H1 (cell line): ENCODE results near the gene ZNF763. TPM values are rescaled to one million over a fixed set of nuclear protein-coding genes. Genes with fewer than 3 reads are reported as not detected.

Source experiments
- CTCF ChIA-PET: fragments of 300-600 bp; sonication (Branson Sonifier 250); formaldehyde crosslinking; loops from one replicate; lab custom pipeline; 2021; ENCODE audit not compliant: partially characterized antibody; lab: Charles Lee
- POLR2A ChIA-PET: fragments of 300-600 bp; sonication (Branson Sonifier 250); formaldehyde crosslinking; loops from one replicate; lab custom pipeline; 2021; ENCODE audit warnings: inconsistent platforms; ENCODE audit not compliant: partially characterized antibody; lab: Charles Lee
- DNase-seq, 2 experiments: peaks; one replicate each; pipeline versions ENCODE4 v3.0.0 to v3.0.0-alpha.2; 2010 to 2022; ENCODE audit warnings: low spot score in 2 of 2, low read depth in 1 of 2, mixed read lengths in 1 of 2
- FAIRE-seq: peaks from 2 replicates; lab custom pipeline; 2011; peaks lifted over from hg19 to GRCh38; lab: Jason Lieb, UNC
- H2AFZ ChIP-seq: 2 replicates; pipeline ENCODE4 v1.8.1; 2012; ENCODE audit warnings: low read length, inconsistent platforms
- H2AK5ac ChIP-seq: 2 replicates; pipeline ENCODE4 v1.6.1; 2013; ENCODE audit warnings: low read depth, low read length
- H2BK120ac ChIP-seq: replicated peaks from 2 replicates; pipeline ENCODE3; 2013; ENCODE audit warnings: low read depth, low read length, inconsistent platforms
- H2BK12ac ChIP-seq: 2 replicates; pipeline ENCODE4 v1.6.1; 2013; ENCODE audit warnings: low read depth, low read length
- H2BK15ac ChIP-seq: 2 replicates; pipeline ENCODE4 v1.6.1; 2013; ENCODE audit warnings: low read length
- H2BK20ac ChIP-seq: 2 replicates; pipeline ENCODE4 v1.6.1; 2013; ENCODE audit warnings: low read length
- H2BK5ac ChIP-seq: 2 replicates; pipeline ENCODE4 v1.6.1; 2013; ENCODE audit warnings: low read depth, low read length
- H3K14ac ChIP-seq: 2 replicates; pipeline ENCODE4 v1.6.1; 2013; ENCODE audit warnings: inconsistent platforms; ENCODE audit not compliant: insufficient read length
- H3K18ac ChIP-seq: 2 replicates; pipeline ENCODE4 v1.6.1; 2013; ENCODE audit warnings: low read length; ENCODE audit errors: extremely low read depth
- H3K23ac ChIP-seq: 2 replicates; pipeline ENCODE4 v1.6.1; 2013; ENCODE audit warnings: inconsistent platforms; ENCODE audit not compliant: insufficient read length
- H3K23me2 ChIP-seq: 2 replicates; pipeline ENCODE4 v1.6.1; 2013; ENCODE audit warnings: low read depth, low read length
- H3K27ac ChIP-seq: 2 replicates; pipeline ENCODE4 v1.6.1; 2011; ENCODE audit warnings: low read depth, low read length, inconsistent platforms
- H3K27me3 ChIP-seq, 4 experiments: replicated peaks in 1 of 4; 1 replicate in 1 of 4; 2 replicates in 3 of 4; pipeline versions ENCODE4 v1.6.1 to v1.8.1; 2011 to 2013; ENCODE audit warnings: low read length in 3 of 4, mild to moderate bottlenecking in 3 of 4, inconsistent platforms in 2 of 4, mixed read lengths in 2 of 4, moderate library complexity in 1 of 4; ENCODE audit not compliant: control insufficient read depth in 3 of 4, insufficient read depth in 3 of 4; ENCODE audit errors: extremely low read depth in 1 of 4
- H3K36me3 ChIP-seq, 4 experiments: 2 replicates each; pipeline versions ENCODE4 v1.6.1 to v1.8.1; 2011 to 2013; ENCODE audit warnings: mild to moderate bottlenecking in 4 of 4, low read length in 3 of 4, moderate library complexity in 2 of 4, control low read depth in 1 of 4, inconsistent platforms in 1 of 4; ENCODE audit not compliant: insufficient read depth in 4 of 4, control insufficient read depth in 2 of 4
- H3K4ac ChIP-seq: replicated peaks from 2 replicates; pipeline ENCODE3; 2013; ENCODE audit warnings: low read length, low read depth, mixed read lengths, inconsistent platforms; ENCODE audit not compliant: insufficient read length
- H3K4me1 ChIP-seq, 4 experiments: replicated peaks in 1 of 4; 1 replicate in 1 of 4; 2 replicates in 3 of 4; pipeline versions ENCODE4 v1.6.1 to v1.8.1; 2011 to 2013; ENCODE audit warnings: low read length in 3 of 4, inconsistent platforms in 2 of 4, mixed read lengths in 1 of 4; ENCODE audit not compliant: insufficient read depth in 4 of 4, control insufficient read depth in 3 of 4
- H3K4me2 ChIP-seq, 2 experiments: 2 replicates each; pipeline versions ENCODE4 v1.6.1 to v1.8.1; 2011 to 2013; ENCODE audit warnings: low read depth in 2 of 2, low read length in 2 of 2, control low read depth in 1 of 2, inconsistent platforms in 1 of 2, mild to moderate bottlenecking in 1 of 2; ENCODE audit not compliant: insufficient read depth in 1 of 2
- H3K4me3 ChIP-seq, 4 experiments: fragments of 200-600, 300-600 bp in 1 of 4; sonication (generic), shearing (Covaris generic), sonication (Bioruptor Twin) in 1 of 4; 2 replicates each; pipeline versions ENCODE4 v1.5.1 to v1.8.1; 2011 to 2016; ENCODE audit warnings: low read length in 4 of 4, low read depth in 3 of 4, control low read depth in 2 of 4, inconsistent platforms in 2 of 4, mild to moderate bottlenecking in 2 of 4, mixed read lengths in 1 of 4, moderate library complexity in 1 of 4; ENCODE audit not compliant: insufficient read depth in 2 of 4; ENCODE audit errors: extremely low read depth in 1 of 4
- H3K56ac ChIP-seq: replicated peaks from 2 replicates; pipeline ENCODE3; 2013; ENCODE audit warnings: low read depth, mild to moderate bottlenecking, mixed read lengths, low read length, inconsistent platforms; ENCODE audit not compliant: insufficient read length
- H3K79me1 ChIP-seq: 2 replicates; pipeline ENCODE4 v1.6.1; 2013; ENCODE audit warnings: low read depth, low read length, control low read depth
- H3K79me2 ChIP-seq, 2 experiments: 2 replicates each; pipeline versions ENCODE4 v1.6.1 to v1.8.1; 2012 to 2013; ENCODE audit warnings: low read length in 2 of 2, mild to moderate bottlenecking in 2 of 2, inconsistent platforms in 1 of 2; ENCODE audit not compliant: insufficient read depth in 2 of 2, control insufficient read depth in 1 of 2
- H3K9ac ChIP-seq, 4 experiments: replicated peaks in 1 of 4; 1 replicate in 1 of 4; 2 replicates in 3 of 4; pipeline versions ENCODE4 v1.6.1 to v1.8.1; 2011 to 2013; ENCODE audit warnings: low read depth in 3 of 4, low read length in 3 of 4, control low read depth in 2 of 4, mild to moderate bottlenecking in 2 of 4, moderate library complexity in 2 of 4, inconsistent platforms in 1 of 4; ENCODE audit errors: extremely low read depth in 1 of 4
- H3K9me3 ChIP-seq, 2 experiments: 2 replicates each; pipeline versions ENCODE4 v1.6.1 to v1.8.1; 2012 to 2013; ENCODE audit warnings: mild to moderate bottlenecking in 2 of 2, moderate library complexity in 2 of 2, control low read depth in 1 of 2, inconsistent platforms in 1 of 2, low read depth in 1 of 2, low read length in 1 of 2, mixed read lengths in 1 of 2; ENCODE audit not compliant: insufficient read depth in 2 of 2
- H4K20me1 ChIP-seq, 2 experiments: replicated peaks in 1 of 2; 2 replicates each; pipeline versions ENCODE3 to v1.8.1; 2011 to 2013; ENCODE audit warnings: inconsistent platforms in 2 of 2, low read length in 2 of 2, mild to moderate bottlenecking in 1 of 2; ENCODE audit not compliant: insufficient read depth in 2 of 2, control insufficient read depth in 1 of 2
- H4K5ac ChIP-seq: 2 replicates; pipeline ENCODE4 v1.6.1; 2013; ENCODE audit warnings: low read length, low read depth, mixed read lengths, inconsistent platforms; ENCODE audit not compliant: insufficient read length
- H4K8ac ChIP-seq: 2 replicates; pipeline ENCODE4 v1.8.0; 2013; ENCODE audit warnings: mild to moderate bottlenecking, moderate library complexity, low read length, inconsistent platforms; ENCODE audit not compliant: insufficient read depth; ENCODE audit errors: extremely low read depth
- H4K91ac ChIP-seq: replicated peaks from 2 replicates; pipeline ENCODE3; 2013; ENCODE audit warnings: low read length, mixed read lengths, inconsistent platforms; ENCODE audit not compliant: insufficient read length
- CHD1 ChIP-seq: IDR thresholded peaks from 2 replicates; pipeline ENCODE4 v1.6.1; 2012; ENCODE audit warnings: low read depth, low read length, improper control_type of control experiment
- CHD2 ChIP-seq: IDR thresholded peaks from 2 replicates; pipeline ENCODE4 v1.6.1; 2012; ENCODE audit warnings: low read length, improper control_type of control experiment
- NRF1 ChIP-seq: IDR thresholded peaks from 2 replicates; pipeline ENCODE4 v1.6.1; 2011; ENCODE audit warnings: mild to moderate bottlenecking, low read depth, low read length, improper control_type of control experiment
- SRF ChIP-seq: IDR thresholded peaks from 2 replicates; pipeline ENCODE4 v1.6.1; 2011; ENCODE audit warnings: mild to moderate bottlenecking, low read depth, low read length, moderate library complexity
- SUZ12 ChIP-seq: fragments of 200-600 bp; sonication (generic); IDR thresholded peaks from 2 replicates; pipeline ENCODE4 v1.6.1; 2012; ENCODE audit warnings: mild to moderate bottlenecking, inconsistent platforms, low read length, moderate library complexity, mixed read lengths
- TAF7 ChIP-seq: optimal IDR thresholded peaks from 2 replicates; pipeline ENCODE3; 2011; ENCODE audit warnings: low read depth, mild to moderate bottlenecking, inconsistent platforms, low read length, moderate library complexity, borderline replicate concordance
- YY1 ChIP-seq: IDR thresholded peaks from 2 replicates; pipeline ENCODE4 v1.6.1; 2011; ENCODE audit warnings: low read depth, mild to moderate bottlenecking, low read length
- WGBS, 2 experiments: shearing (Covaris generic) in 1 of 2; methylation state at CpG; one replicate each; pipeline versions ENCODE4 v1.1.6 to v1.1.7; 2013 to 2015; ENCODE audit warnings: low lambda C conversion rate in 2 of 2, mixed read lengths in 2 of 2, inconsistent platforms in 1 of 2, low coverage in 1 of 2, missing lambda C conversion rate in 1 of 2; ENCODE audit not compliant: insufficient replicate concordance in 2 of 2, insufficient coverage in 1 of 2, insufficient read length in 1 of 2; ENCODE audit errors: extremely low coverage in 1 of 2, missing lambda C conversion rate in 1 of 2; 5-methylcytosine and 5-hydroxymethylcytosine counted together
- polyA plus RNA-seq, 7 experiments: library from polyadenylated mRNA; depleted of rRNA in 3 of 7; stranded (reverse) in 5 of 7; unstranded in 2 of 7; fragments of >200 nt in 5 of 7; fragments of 200-250 nt in 2 of 7; gene quantifications; 1 replicate in 5 of 7; 2 replicates in 1 of 7; 4 replicates in 1 of 7; pipeline versions ENCODE4 v1.2.1 to v1.2.3, GENCODE V29; 2011 to 2013; ENCODE audit warnings: missing spikeins in 2 of 7, mixed read lengths in 2 of 7
- total RNA-seq: library from RNA; stranded (reverse); fragmentation: NEBNext Ultra II Directional; extraction: Animal tissue kit (Norgen Biotek cat#: 25700); gene quantifications from 2 replicates; pipeline ENCODE4 v1.2.1, GENCODE V29; 2021

The ZNF763 gene
- total and polyA plus RNA-seq, 2 of the 8 experiments (the other 6 are each of a cell fraction or from before 2014, with no cell fraction given): 0.39 to 1.7 TPM

DNA sequence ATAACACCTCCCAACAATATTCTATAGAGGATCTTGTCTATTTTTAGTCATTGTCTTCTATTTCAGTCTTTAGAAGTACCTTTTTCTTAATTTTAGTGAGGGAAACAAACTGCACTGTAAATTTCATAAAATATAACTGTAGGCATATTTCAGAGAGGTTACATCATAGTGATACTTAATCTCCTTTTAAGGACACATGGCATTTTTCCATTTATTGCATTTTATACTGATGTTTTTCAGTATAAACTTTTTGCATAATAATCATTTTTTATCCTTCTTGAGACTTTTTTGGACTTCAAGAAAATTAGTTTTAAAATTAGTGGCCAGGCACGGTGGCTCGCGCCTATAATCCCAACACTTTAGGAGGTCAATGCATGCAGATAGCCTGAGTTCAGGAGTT lies 33.3 kb upstream of the ZNF763 start:
- H3K4me2 ChIP-seq: no peak overlapping the region
- no peak overlapping the region for H3K9ac ChIP-seq
- no peaks in the 10 kb centered on the region; a peak in 1 of 8 replicates for H3K36me3 ChIP-seq
- FAIRE-seq (no peak), DNase-seq (no peak)
- H2AK5ac ChIP-seq: no peak overlapping the region
- H4K91ac ChIP-seq: no peak overlapping the region
- peaks cover 0 to 13% of the 10 kb centered on the region in 2 experiments; a peak in 2 of 4 replicates for H3K79me2 ChIP-seq
- H2BK120ac ChIP-seq: no peak overlapping the region
- no peak for TF ChIP-seq YY1
- TF ChIP-seq SUZ12: no peak
- TF ChIP-seq TAF7: no peak
- no peak for TF ChIP-seq CHD2
- no peak for TF ChIP-seq CHD1
- no peak for TF ChIP-seq SRF
- TF ChIP-seq NRF1: no peak
- H3K9me3 ChIP-seq: peaks cover 0 to 7% of the 10 kb centered on the region in 2 experiments; a peak in 2 of 4 replicates
- H3K27ac ChIP-seq: no peak overlapping the region
- no peak overlapping the region for H3K56ac ChIP-seq
- no peak overlapping the region for H2BK15ac ChIP-seq
- WGBS, 2 experiments: 100% methylated on average over 3 of the region's 3 CpGs; no CpG with 5 or more reads in 1 of the 2 experiments
- no peaks in the 10 kb centered on the region; the same call in 1 of the 2 replicates for H3K79me1 ChIP-seq
- H4K5ac ChIP-seq: no peak overlapping the region
- no peak overlapping the region for H2BK20ac ChIP-seq
- no peaks in the 10 kb centered on the region for H3K4me1 ChIP-seq
- no peak overlapping the region for H2BK12ac ChIP-seq
- no peaks in the 10 kb centered on the region for H3K27me3 ChIP-seq
- H4K8ac ChIP-seq: no peak overlapping the region
- no peak overlapping the region for H2BK5ac ChIP-seq
- no peak overlapping the region for H3K4ac ChIP-seq
- POLR2A ChIA-PET: no interaction called here
- no peak overlapping the region for H3K4me3 ChIP-seq
- H3K23me2 ChIP-seq: no peaks in the 10 kb centered on the region
- H4K20me1 ChIP-seq: no peaks in the 10 kb centered on the region
- H3K18ac ChIP-seq: no peak overlapping the region
- H3K23ac ChIP-seq: no peak overlapping the region
- no peak overlapping the region for H3K14ac ChIP-seq
- no peak overlapping the region for H2AFZ ChIP-seq
- CTCF ChIA-PET: no interaction called here
